Myocyte (in vitro differentiated cells): ENCODE data around the gene DMAC2. TPM values are rescaled to one million over a fixed set of nuclear protein-coding genes. Genes with fewer than 3 reads are reported as not detected.
"Not testable (repeated sequence)": the region's sequence is repeated elsewhere in the genome, so short reads cannot be mapped to it uniquely, and the experiment has no call there.

Experiments
- DNase-seq: peaks from one replicate; pipeline ENCODE4 v3.0.0-alpha.2; 2012; ENCODE audit warnings: low read depth
- total RNA-seq: library from RNA; depleted of rRNA; stranded (reverse); fragments of >200 nt; gene quantifications from 2 replicates; pipeline ENCODE4 v1.2.3, GENCODE V29; 2014

The DMAC2 gene
- total RNA-seq, 1 donor from 2014 or later = 36.2 TPM

- no peak for DNase-seq
These were observed 15.2 kb downstream of the DMAC2 start for GRCh38 chr19:41424335-41425173.

- no peak for DNase-seq
These were observed 16.8 kb downstream of the DMAC2 start for GRCh38 chr19:41422955-41423354.

- DNase-seq = no peak
These were observed 17.3 kb downstream of the DMAC2 start for GRCh38 chr19:41422456-41422855.

- DNase-seq = no peak
These were observed 17.7 kb downstream of the DMAC2 start for GRCh38 chr19:41421973-41422372.

- DNase-seq = no peak
These were observed 18.4 kb downstream of the DMAC2 start for GRCh38 chr19:41421314-41421713.

GRCh38 chr19:41420101-41420880 lies 19.4 kb downstream of the DMAC2 start:
- DNase-seq = no peak

GRCh38 chr19:41416194-41416674 lies 23.5 kb downstream of the DMAC2 start:
- no peak for DNase-seq

GRCh38 chr19:41415154-41415571 lies 24.5 kb downstream of the DMAC2 start:
- DNase-seq = peak; percentile 89

- DNase-seq = no peak
These were observed 25.3 kb downstream of the DMAC2 start for GRCh38 chr19:41414461-41414860.

GRCh38 chr19:41413947-41414346 lies 25.8 kb downstream of the DMAC2 start:
- DNase-seq = no peak

- DNase-seq = no peak
These were observed 26.8 kb downstream of the DMAC2 start for GRCh38 chr19:41412953-41413352.

- DNase-seq = no peak
These were observed 27.8 kb downstream of the DMAC2 start for GRCh38 chr19:41411968-41412265.

GRCh38 chr19:41411100-41411967 lies 28.4 kb downstream of the DMAC2 start:
- no peak for DNase-seq

- no peak for DNase-seq
These were observed 29.2 kb downstream of the DMAC2 start for GRCh38 chr19:41410336-41411054.

GRCh38 chr19:41409288-41409687 lies 30.4 kb downstream of the DMAC2 start:
- peak; percentile 45 for DNase-seq

GRCh38 chr19:41408846-41409245 lies 30.9 kb downstream of the DMAC2 start:
- DNase-seq = not testable (repeated sequence)

- no peak for DNase-seq
These were observed 31.5 kb downstream of the DMAC2 start for GRCh38 chr19:41408256-41408655.

GRCh38 chr19:41407271-41407670 lies 32.4 kb downstream of the DMAC2 start:
- no peak for DNase-seq

- DNase-seq = no peak
These were observed 33.9 kb downstream of the DMAC2 start for GRCh38 chr19:41405776-41406175.

- no peak for DNase-seq
These were observed 36.3 kb downstream of the DMAC2 start for GRCh38 chr19:41403181-41403970.
